Calu3 (cell line): ENCODE data around the gene MATN3. TPM values are rescaled to one million over a fixed set of nuclear protein-coding genes. Genes with fewer than 3 reads are reported as not detected.

Experiments used
- BruUV-seq: library from RNA; stranded (reverse); fragments of 400-500 nt; replicated peaks from 2 replicates; lab custom pipeline; 2021; lab: Mats Ljungman, UMichigan
- CTCF ChIA-PET: fragments of 300-600 bp; sonication (Branson Sonifier 250); formaldehyde crosslinking; loops from one replicate; lab custom pipeline; 2022; ENCODE audit warnings: antibody characterized with exemption; lab: Charles Lee
- DNase-seq: peaks from one replicate; pipeline ENCODE4 v3.0.0; 2022
- H3K27ac Mint-ChIP-seq: one replicate; pipeline ENCODE4 v1.8.0; 2022; ENCODE audit warnings: mixed read lengths; ENCODE audit not compliant: unreplicated experiment
- H3K27me3 Mint-ChIP-seq: one replicate; pipeline ENCODE4 v1.8.0; 2022; ENCODE audit warnings: mixed read lengths; ENCODE audit not compliant: unreplicated experiment
- H3K36me3 Mint-ChIP-seq: one replicate; pipeline ENCODE4 v1.8.0; 2022; ENCODE audit warnings: mild to moderate bottlenecking, moderate library complexity, mixed read lengths; ENCODE audit not compliant: insufficient read depth, unreplicated experiment
- H3K4me1 Mint-ChIP-seq: one replicate; pipeline ENCODE4 v1.8.0; 2022; ENCODE audit warnings: mild to moderate bottlenecking, low read depth, mixed read lengths; ENCODE audit not compliant: unreplicated experiment
- H3K4me3 Mint-ChIP-seq: one replicate; pipeline ENCODE4 v1.8.0; 2022; ENCODE audit warnings: mild to moderate bottlenecking, low read depth, moderate library complexity, mixed read lengths; ENCODE audit not compliant: unreplicated experiment
- H3K9me3 Mint-ChIP-seq: one replicate; pipeline ENCODE4 v1.8.0; 2022; ENCODE audit warnings: low read depth, mixed read lengths; ENCODE audit not compliant: unreplicated experiment
- intact Hi-C: fragments of 100-400 bp; cut with micrococcal nuclease; formaldehyde crosslinking; loops from one replicate; pipeline ENCODE4 v1.10.0; 2022; ENCODE audit not compliant: unreplicated experiment
- total RNA-seq: library from RNA; stranded (reverse); gene quantifications from 2 replicates; pipeline ENCODE4 v1.2.3, GENCODE V29; 2022
- TF ChIP-seq, protein P1 (sequence below): fragments of 200-600 bp; IDR thresholded peaks from one replicate; pipeline ENCODE4 v1.8.0; 2022; ENCODE audit warnings: antibody characterized with exemption; ENCODE audit not compliant: unreplicated experiment

The MATN3 gene
- total RNA-seq, 1 experiment from 2014 or later = 3.4 TPM

DNA sequence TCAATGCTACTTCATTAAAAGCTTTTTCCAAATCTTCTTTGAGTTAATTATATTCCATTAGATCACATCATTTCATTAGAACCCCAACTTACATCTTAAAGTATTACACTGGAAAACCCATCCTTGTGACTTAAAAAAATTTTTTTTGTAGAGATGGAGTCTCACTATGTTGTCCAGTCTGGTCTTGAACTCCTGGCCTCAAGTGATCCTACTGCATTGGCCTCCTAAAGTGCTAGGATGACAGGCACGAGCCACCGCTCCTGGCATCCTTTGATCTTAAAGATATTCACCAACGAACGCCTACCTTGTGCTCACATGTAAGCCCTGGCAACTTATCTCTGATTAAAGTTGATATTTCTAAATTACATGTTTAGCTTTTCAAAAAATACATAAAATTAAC is 32.3 kb upstream of the MATN3 start:
- Mint-ChIP-seq H3K4me3 (no peak overlapping the region), H3K36me3 (no peaks in the 10 kb centered on the region), H3K27ac (no peak overlapping the region), H3K9me3 (no peaks in the 10 kb centered on the region), H3K27me3 (no peaks in the 10 kb centered on the region), H3K4me1 (peaks cover 36% of the 10 kb centered on the region)
- intact Hi-C loops = no loop called here
- CTCF ChIA-PET = no interaction called here
- TF ChIP-seq, protein P1, sequence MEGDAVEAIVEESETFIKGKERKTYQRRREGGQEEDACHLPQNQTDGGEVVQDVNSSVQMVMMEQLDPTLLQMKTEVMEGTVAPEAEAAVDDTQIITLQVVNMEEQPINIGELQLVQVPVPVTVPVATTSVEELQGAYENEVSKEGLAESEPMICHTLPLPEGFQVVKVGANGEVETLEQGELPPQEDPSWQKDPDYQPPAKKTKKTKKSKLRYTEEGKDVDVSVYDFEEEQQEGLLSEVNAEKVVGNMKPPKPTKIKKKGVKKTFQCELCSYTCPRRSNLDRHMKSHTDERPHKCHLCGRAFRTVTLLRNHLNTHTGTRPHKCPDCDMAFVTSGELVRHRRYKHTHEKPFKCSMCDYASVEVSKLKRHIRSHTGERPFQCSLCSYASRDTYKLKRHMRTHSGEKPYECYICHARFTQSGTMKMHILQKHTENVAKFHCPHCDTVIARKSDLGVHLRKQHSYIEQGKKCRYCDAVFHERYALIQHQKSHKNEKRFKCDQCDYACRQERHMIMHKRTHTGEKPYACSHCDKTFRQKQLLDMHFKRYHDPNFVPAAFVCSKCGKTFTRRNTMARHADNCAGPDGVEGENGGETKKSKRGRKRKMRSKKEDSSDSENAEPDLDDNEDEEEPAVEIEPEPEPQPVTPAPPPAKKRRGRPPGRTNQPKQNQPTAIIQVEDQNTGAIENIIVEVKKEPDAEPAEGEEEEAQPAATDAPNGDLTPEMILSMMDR = no peak
- no TSS peak for BruUV-seq
- no peak for DNase-seq

DNA sequence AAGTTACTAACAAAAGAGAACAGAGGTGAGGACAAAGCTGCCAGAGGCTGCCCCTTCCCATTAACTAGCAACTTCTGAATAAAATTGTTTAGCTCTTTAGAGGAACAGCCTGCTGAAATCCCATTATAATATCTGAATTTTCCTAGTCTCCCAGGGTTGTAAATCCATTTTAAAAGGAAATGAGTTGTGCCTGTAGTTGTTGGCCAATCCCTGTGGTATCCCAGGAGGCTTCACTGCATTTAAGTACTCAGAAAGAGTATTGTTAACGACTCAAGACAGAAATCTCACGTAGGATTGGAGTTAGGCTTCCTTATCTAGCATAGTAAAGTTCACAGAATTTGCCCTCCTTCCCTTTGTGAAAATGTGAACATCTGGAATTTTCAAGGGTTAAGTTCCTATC is 30.1 kb upstream of the MATN3 start:
- Mint-ChIP-seq H3K27me3 (no peaks in the 10 kb centered on the region), H3K4me1 (peaks cover 15% of the 10 kb centered on the region), H3K27ac (no peak overlapping the region), H3K9me3 (no peaks in the 10 kb centered on the region), H3K36me3 (no peaks in the 10 kb centered on the region), H3K4me3 (no peak overlapping the region)
- TF ChIP-seq, protein P1 = no peak
- DNase-seq = no peak
- CTCF ChIA-PET = interaction anchor here (0.7 to 1.4 kb wide), 2 partner anchors 10 to 77 kb away, joined by 4 to 7 read pairs; no protein-coding TSS in a partner anchor
- intact Hi-C loops = no loop called here
- no TSS peak for BruUV-seq

DNA sequence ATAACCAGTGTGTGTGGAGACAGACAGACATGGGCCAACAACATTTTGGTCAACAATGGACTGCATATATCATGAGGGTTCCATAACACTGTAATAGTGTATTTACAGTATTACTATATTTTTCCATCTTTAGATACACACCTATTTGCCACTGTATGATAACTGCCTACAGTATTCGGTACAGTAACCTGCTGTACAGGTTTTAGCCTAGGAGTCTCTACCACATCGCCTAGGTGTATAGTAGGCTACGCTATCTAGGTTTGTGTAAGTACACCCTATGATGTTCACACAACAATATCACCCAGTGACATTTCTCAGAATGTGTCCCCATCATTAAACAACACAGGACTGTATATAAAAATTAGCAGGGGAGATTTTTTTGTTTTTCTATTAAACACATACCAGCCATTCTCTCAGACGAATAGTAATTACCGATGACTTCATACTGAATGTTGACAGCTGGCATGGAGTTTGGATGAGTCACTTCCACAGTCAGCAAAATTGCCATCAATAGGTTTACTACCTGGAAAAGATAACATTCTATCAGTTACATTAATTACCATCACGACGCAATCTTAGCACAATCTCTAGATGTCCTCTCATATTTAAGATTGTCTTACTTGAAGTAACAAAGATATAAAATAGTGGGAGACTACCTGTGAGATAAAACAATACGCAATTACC is 28.2 kb upstream of the MATN3 start:
- Mint-ChIP-seq H3K27me3 (no peaks in the 10 kb centered on the region), H3K9me3 (no peaks in the 10 kb centered on the region), H3K27ac (no peak overlapping the region), H3K4me1 (peaks cover 25% of the 10 kb centered on the region), H3K36me3 (peaks cover 8% of the 10 kb centered on the region), H3K4me3 (no peak overlapping the region)
- no TSS peak for BruUV-seq
- CTCF ChIA-PET = no interaction called here
- DNase-seq = no peak
- TF ChIP-seq, protein P1 = no peak
- intact Hi-C loops = no loop called here

DNA sequence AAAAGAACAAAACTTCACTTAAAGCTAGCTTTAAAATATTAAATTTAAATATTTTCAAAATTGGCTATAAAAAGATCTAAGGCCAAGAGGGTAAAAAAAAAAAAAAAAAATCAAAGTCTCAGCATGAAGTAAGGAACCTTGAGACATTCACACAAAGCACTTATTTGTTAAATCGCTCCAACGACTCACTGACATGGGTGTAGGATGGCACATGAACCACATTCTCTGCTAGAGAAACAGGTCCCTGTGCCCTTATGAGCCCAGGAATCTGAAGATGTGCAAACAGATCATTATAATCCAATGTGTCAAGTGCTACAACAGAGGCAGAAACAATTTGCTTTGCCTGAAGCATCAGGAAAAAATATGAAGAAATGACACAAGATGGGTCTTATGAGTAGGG is 25.2 kb upstream of the MATN3 start:
- BruUV-seq = no TSS peak
- CTCF ChIA-PET = interaction anchor here (0.6 kb wide), 1 partner anchor 133 kb away, joined by 5 read pairs; no protein-coding TSS in a partner anchor
- no peak overlapping the region for H3K27ac Mint-ChIP-seq
- intact Hi-C loops = no loop called here
- no peak overlapping the region for H3K4me3 Mint-ChIP-seq
- DNase-seq = no peak
- no peaks in the 10 kb centered on the region for H3K27me3 Mint-ChIP-seq
- TF ChIP-seq, protein P1 = no peak
- H3K36me3 Mint-ChIP-seq = peaks cover 21% of the 10 kb centered on the region
- no peaks in the 10 kb centered on the region for H3K9me3 Mint-ChIP-seq
- H3K4me1 Mint-ChIP-seq = peaks cover 25% of the 10 kb centered on the region
